ENCODE data around the gene HES3.

The HES3 gene

DNA sequence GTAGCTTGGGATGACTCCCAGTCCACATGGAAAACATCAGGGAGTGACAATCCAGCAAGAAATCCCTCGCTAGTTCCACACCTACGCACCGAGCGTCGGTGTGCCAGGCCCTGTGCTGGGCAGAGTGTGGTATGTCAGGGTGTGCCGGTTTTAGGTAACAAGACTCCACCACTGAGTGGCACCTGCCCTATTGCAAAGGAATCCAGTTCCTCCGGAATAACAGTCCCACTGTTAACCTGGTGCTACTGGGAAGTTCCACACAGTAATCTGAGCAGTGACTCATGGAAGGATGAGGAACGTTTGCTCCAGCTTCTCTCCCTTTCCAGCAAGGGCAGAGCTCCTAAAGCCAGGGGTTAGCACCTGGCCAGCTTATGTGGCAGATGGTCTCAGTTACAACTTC, 23.7 kb upstream of the HES3 start:
- no peak for DNase-seq

GRCh38 chr1:6221210-6221784, 22.7 kb upstream of the HES3 start:
- DNase-seq: no peak

DNA sequence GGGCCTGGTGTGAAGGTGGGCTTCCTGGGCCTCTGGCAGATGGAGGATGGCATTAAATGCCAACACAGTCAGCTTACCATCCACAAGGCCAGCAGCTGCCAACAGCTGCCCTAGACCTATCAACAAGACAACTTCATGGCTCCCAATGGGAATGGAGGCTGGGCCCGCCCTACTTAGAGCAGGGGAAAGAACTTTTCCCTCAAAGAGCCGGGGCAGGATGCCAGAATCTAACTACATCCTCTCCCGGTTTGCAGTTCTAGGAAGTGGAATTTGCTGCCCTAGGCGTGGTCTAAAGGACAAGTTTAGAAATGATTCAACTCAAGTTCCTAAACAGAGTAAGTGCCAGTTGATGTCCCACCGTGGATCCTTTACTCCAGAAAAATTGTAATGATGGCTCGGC, 21.3 kb upstream of the HES3 start:
- no peak for DNase-seq

- DNase-seq: no peak
These were observed 20.4 kb upstream of the HES3 start for GRCh38 chr1:6223617-6224016.

- no peak for DNase-seq
These were observed 19.3 kb upstream of the HES3 start for GRCh38 chr1:6224718-6225117.

DNA sequence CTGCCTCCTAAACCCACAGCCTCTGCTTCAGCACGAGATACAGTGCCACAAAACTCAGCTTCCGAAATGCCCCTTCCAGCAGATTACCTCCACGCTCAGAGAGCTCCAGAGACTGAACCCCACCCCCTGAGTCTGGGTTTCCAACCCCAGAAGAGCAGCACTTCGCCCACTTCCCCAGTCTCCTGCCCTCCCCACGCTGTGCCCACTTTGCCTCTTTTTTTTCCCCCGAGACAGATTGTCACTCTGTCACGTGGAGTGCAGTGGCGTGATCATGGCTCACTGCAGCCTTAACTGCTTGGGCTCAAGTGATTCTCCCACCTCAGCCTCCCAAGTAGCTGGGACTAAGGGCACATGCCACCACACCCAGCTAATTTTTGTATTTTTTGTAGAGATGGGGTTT, 18.3 kb upstream of the HES3 start:
- no peak for DNase-seq

DNA sequence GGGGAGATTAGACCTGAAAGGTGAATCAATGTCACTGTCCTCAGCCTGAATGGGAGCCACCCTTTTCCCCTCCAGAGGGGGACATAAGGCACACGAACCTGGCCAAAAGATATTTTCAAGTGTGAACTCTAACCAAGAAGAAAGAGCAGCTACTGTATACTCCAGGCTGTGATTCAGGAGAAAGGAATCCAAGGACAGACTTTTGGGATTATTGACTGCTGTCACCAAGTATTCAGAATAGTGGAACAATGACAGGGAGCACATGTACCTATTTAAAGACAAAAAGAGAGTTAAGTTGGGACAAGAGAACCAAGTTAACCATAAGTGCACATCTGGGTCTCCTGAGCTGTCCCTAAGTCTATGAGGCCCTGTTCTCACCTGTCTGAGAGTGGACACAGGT, 10.6 kb upstream of the HES3 start:
- no peak for DNase-seq

- no peak for DNase-seq
These were observed 9.3 kb upstream of the HES3 start for GRCh38 chr1:6234502-6235295.

- DNase-seq: no peak
These were observed 8.7 kb upstream of the HES3 start for GRCh38 chr1:6235296-6235677.

DNA sequence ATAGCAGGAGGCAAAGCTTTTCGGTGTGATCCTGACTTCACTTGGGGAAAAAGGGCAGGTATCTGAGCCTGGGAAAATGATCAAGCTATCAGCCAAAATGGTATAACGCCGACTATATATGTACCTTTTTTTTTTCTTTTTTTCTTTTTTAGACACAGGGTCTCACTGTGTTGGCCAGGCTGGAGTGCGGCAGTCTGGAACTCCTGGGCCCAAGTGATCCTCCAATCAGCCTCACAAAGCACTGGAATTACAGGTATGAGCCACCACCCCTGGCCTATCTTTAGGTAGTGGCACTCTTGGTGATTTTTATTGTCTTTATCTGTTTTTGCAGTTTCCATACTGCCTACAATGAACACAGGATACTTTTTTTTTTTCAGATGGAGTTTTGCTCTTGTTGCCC, 6.9 kb upstream of the HES3 start:
- DNase-seq: no peak

DNA sequence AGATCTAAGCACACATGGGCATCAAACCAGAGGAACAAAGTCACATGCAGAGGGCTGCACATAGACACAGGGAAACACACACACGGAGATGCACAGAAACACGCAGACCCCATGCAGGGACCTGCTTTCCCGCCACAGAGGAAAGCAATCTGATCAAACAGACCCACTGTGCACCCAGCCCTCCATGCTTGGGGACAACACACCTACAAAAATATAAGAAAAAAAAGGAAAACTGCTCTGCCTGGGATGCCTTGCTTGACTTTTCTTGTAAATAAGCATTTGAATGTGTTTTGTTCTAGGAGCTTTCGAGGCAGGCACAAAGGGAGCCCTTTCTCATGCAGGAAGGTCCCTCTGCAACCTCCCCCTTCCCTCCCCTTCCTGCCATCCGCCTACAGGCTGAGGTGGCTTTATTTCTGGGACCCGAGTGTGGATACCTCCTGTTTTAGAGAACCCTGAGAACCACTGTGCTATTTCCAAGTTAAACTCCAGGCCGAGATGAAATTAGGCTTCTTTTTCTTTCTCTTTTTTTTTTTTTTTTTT, 4.7 kb upstream of the HES3 start:
- DNase-seq: no peak

DNA sequence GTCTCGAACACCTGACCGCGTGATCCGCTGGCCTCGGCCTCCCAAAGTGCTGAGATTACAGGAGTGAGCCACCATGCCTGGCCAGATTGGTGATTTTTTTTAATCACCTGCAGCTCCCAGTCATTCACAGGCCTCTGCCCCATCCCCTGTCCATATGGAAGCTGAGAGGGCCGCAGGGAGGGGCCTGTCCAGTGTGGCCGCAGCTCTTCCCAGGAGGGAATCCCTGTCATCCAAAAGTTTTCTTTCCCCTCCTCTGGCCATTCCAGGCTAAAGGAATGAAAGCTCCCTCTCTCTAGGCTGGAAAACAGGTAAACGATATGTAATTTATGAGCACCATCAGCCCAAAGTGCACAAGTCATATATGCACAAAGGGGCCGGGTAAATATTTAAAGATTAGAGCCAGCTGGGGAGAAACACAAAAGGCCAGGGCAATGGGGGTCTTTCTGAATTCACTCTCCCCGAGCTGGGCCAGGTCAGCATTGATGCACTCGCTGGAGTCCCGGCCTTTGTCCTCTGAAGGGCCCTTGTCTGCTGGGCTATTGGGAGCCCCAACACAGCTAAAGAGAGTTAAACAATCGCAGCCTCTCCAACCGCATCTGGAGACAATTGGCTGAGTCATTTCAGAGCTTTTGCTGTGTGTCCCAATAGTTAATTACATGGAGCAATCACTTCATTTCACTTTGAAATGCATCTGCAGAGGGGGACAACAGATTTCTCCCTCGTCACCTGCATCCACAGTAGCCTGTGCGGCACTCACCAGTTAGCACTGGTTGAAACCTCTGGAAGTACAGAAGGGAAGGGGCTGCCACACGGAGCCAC, 3.8 kb upstream of the HES3 start:
- DNase-seq: no peak

- no peak for DNase-seq
These were observed 2.7 kb upstream of the HES3 start for GRCh38 chr1:6241107-6241886.

DNA sequence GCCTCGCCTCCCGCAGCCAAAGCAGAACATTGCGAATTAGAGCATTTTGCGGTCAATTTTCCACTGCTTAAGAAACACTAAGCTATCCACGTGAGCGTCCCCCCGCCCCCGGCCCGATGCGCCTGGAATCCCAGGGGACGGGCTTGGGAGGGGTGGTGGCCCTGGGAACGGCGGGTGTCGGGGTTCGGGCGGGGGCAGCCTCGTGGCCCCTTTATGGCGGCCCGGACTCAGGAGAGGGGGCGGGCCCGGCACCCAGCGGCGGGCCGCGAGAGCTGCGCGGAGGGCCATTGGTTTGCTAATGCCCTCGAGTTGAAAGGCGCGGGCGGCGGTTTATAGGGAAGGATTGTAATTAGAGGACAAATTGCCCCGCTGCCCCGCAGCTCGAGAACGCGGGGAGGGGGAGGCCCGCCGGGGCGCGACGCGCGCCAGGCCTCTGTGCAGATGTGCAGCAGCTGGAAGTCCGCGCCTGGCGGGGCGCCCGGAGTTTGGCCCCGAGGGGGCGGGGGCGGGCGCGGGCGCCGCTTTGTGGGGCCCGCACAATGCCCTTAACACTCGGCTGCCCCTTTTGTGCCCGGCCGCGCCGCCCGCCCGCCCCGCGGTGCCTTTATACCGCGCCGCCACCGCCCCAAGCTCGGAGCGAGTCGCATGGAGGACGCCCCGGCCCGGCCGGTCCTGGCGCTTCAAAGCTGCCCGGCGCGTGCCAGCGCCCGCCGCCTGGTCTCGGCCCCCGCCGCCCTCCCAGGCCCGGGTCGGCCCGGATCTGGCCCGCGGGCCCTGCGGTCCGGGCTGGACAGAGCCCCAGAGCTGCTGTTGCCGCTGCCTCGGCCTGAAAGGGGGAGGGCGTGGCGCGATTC, 1.9 kb upstream of the HES3 start:
- no peak for DNase-seq

- no peak for DNase-seq
These were observed 735 bp upstream of the HES3 start for GRCh38 chr1:6243053-6243834.

GRCh38 chr1:6244401-6245049, 546 bp downstream of the HES3 start:
- DNase-seq: no peak

- peak; percentile 35 for DNase-seq
These were observed 1.3 kb downstream of the HES3 start for GRCh38 chr1:6245086-6245868.

GRCh38 chr1:6245869-6246496, 2.0 kb downstream of the HES3 start:
- DNase-seq: no peak

All from KG1 (cell line).